ENCODE data around the gene PAOX. TPM values are rescaled to one million over a fixed set of nuclear protein-coding genes. Genes with fewer than 3 reads are reported as not detected.

The PAOX gene
- total and polyA plus RNA-seq, 8 donors, result 5.1 to 7.9 (median 6.5) TPM

GRCh38 chr10:133357285-133358161 is 21.5 kb upstream of the PAOX start, which contains the start of gene FUOM:
TSS of gene FUOM (minus strand) at chr10:133358019. CDS start at chr10:133358007, 12 bp downstream.
- DNase-seq, result peak in 2 of 4 donors; percentile 60 to 90
- peak within 1 kb of the TSS; percentile 40 to 55 for H3K4me3 ChIP-seq
- H3K36me3 ChIP-seq, result peaks cover 0 to 19% of the 10 kb centered on the region in 2 donors
- intact Hi-C loops (cut with DNase I), result no loop called here
- peaks cover 0 to 14% of the 10 kb centered on the region in 2 donors for H3K27me3 ChIP-seq
- no peak for TF ChIP-seq CTCF (IDR thresholded peaks at IDR 0.05)
- H3K27ac ChIP-seq, result peak within 1 kb of the TSS in 1 of 2 donors; percentile 78
- H3K9me3 ChIP-seq, result no peaks in the 10 kb centered on the region
- H3K4me1 ChIP-seq, result peaks cover 6 to 15% of the 10 kb centered on the region in 2 donors
- peak; percentile 87 for ATAC-seq

- Histone ChIP-seq H3K4me3 (no peak overlapping the region), H3K36me3 (peaks cover 0 to 27% of the 10 kb centered on the region in 2 donors), H3K4me1 (peaks cover 6 to 15% of the 10 kb centered on the region in 2 donors), H3K9me3 (no peaks in the 10 kb centered on the region), H3K27me3 (peaks cover 0 to 14% of the 10 kb centered on the region in 2 donors), H3K27ac (no peak overlapping the region)
- intact Hi-C loops (cut with DNase I), result no loop called here
- TF ChIP-seq CTCF (IDR thresholded peaks at IDR 0.05), result no peak
- DNase-seq (peak in 2 of 4 donors; percentile 53 to 83), ATAC-seq (no peak)
Measured at GRCh38 chr10:133358162-133358924, 20.7 kb upstream of the PAOX start.

GRCh38 chr10:133358925-133359310 is 20.1 kb upstream of the PAOX start:
- TF ChIP-seq CTCF (IDR thresholded peaks at IDR 0.05), result no peak
- no peaks in the 10 kb centered on the region for H3K9me3 ChIP-seq
- H3K27me3 ChIP-seq, result peaks cover 0 to 14% of the 10 kb centered on the region in 2 donors
- no peak for DNase-seq
- peaks cover 0 to 32% of the 10 kb centered on the region in 2 donors for H3K36me3 ChIP-seq
- intact Hi-C loops (cut with DNase I), result no loop called here
- H3K4me3 ChIP-seq, result no peak overlapping the region
- H3K4me1 ChIP-seq, result peaks cover 6 to 15% of the 10 kb centered on the region in 2 donors
- H3K27ac ChIP-seq, result no peak overlapping the region
- ATAC-seq, result no peak

- peaks cover 6 to 15% of the 10 kb centered on the region in 2 donors for H3K4me1 ChIP-seq
- no peak for ATAC-seq
Measured at GRCh38 chr10:133359554-133359971, 19.5 kb upstream of the PAOX start.

More at GRCh38 chr10:133359554-133359971, 19.5 kb upstream of the PAOX start:
- DNase-seq, result no peak
- Histone ChIP-seq H3K36me3 (peaks cover 0 to 38% of the 10 kb centered on the region in 2 donors), H3K27me3 (peaks cover 0 to 14% of the 10 kb centered on the region in 2 donors), H3K9me3 (no peaks in the 10 kb centered on the region), H3K4me3 (no peak overlapping the region), H3K27ac (no peak overlapping the region)
- no peak for TF ChIP-seq CTCF (IDR thresholded peaks at IDR 0.05)
- intact Hi-C loops (cut with DNase I), result no loop called here

Data from left lung (tissue), 10 donors.